ENCODE measurements around the gene TASP1.

DNA sequence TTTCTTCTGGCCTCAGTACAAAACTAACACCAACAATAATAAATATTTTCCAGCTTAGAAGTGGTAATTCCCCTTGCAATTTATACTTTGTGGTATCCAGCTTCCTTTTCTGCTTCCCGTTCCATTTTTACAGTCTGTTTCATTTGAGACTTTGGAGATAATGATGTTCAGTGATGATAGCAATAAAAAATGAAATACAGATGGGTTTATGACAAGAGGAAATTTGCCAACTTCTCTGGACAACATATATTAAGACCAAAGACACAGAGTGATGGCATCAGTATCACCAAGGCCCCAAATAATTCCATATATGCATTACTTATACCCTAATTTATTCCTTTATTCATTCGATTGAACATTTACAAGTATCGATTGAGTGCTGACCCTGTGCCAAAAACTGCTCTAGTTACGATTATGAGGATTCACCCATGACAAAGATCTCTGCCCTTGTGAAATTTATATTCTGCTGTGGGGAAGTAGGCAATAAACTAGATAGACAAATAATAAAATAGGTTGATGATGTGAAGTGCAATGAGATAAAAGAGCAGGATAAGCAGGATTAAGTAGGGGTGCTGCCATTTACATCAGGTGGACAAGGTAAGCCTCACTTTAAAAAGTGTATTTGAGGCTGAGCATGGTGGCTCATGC lies 18.1 kb upstream of the TASP1 start:
- TF ChIP-seq, protein P1, sequence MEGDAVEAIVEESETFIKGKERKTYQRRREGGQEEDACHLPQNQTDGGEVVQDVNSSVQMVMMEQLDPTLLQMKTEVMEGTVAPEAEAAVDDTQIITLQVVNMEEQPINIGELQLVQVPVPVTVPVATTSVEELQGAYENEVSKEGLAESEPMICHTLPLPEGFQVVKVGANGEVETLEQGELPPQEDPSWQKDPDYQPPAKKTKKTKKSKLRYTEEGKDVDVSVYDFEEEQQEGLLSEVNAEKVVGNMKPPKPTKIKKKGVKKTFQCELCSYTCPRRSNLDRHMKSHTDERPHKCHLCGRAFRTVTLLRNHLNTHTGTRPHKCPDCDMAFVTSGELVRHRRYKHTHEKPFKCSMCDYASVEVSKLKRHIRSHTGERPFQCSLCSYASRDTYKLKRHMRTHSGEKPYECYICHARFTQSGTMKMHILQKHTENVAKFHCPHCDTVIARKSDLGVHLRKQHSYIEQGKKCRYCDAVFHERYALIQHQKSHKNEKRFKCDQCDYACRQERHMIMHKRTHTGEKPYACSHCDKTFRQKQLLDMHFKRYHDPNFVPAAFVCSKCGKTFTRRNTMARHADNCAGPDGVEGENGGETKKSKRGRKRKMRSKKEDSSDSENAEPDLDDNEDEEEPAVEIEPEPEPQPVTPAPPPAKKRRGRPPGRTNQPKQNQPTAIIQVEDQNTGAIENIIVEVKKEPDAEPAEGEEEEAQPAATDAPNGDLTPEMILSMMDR (IDR thresholded peaks at IDR 0.05) = no peak
- no peak for TF ChIP-seq POLR2AphosphoS5 (IDR thresholded peaks at IDR 0.05; ENCODE audit: low read depth, low read length)
- TF ChIP-seq, protein P2, sequence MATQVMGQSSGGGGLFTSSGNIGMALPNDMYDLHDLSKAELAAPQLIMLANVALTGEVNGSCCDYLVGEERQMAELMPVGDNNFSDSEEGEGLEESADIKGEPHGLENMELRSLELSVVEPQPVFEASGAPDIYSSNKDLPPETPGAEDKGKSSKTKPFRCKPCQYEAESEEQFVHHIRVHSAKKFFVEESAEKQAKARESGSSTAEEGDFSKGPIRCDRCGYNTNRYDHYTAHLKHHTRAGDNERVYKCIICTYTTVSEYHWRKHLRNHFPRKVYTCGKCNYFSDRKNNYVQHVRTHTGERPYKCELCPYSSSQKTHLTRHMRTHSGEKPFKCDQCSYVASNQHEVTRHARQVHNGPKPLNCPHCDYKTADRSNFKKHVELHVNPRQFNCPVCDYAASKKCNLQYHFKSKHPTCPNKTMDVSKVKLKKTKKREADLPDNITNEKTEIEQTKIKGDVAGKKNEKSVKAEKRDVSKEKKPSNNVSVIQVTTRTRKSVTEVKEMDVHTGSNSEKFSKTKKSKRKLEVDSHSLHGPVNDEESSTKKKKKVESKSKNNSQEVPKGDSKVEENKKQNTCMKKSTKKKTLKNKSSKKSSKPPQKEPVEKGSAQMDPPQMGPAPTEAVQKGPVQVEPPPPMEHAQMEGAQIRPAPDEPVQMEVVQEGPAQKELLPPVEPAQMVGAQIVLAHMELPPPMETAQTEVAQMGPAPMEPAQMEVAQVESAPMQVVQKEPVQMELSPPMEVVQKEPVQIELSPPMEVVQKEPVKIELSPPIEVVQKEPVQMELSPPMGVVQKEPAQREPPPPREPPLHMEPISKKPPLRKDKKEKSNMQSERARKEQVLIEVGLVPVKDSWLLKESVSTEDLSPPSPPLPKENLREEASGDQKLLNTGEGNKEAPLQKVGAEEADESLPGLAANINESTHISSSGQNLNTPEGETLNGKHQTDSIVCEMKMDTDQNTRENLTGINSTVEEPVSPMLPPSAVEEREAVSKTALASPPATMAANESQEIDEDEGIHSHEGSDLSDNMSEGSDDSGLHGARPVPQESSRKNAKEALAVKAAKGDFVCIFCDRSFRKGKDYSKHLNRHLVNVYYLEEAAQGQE (IDR thresholded peaks at IDR 0.05; ENCODE audit: insufficient read depth in 1 of 2, low read depth in 2 of 2, low read length in 1 of 2) = no peak
- TF ChIP-seq TCF7L2 (IDR thresholded peaks at IDR 0.05; ENCODE audit: low read depth, low read length) = no peak
- TF ChIP-seq SIN3A (IDR thresholded peaks at IDR 0.05; ENCODE audit: borderline replicate concordance, insufficient read depth, low read depth, low read length) = no peak

Data from Panc1 (cell line).